ENCODE measurements around the gene GNAS-AS1.
A peak's percentile ranks its signal among the peaks of the same experiment; 100 is the strongest.

Gene GNAS-AS1

DNA sequence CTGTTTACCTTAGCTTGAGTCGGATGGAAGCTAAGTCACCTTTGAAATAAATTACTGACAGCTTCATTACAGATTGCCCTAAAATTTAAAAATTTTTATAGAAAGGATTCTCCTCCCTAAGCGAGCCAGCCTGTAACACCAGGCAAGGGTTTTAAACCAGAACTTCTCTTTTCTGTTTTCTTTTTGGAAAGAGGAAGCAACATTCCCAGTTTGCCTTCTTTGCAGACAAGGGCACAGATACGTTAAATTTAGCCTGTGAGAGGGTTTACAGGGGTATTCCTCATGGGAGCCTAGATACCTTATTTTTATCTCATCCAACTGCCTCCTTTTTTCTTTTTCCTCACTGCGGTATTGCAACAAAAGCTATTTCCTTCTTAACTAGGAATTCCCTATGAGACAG, 46.8 kb upstream of the GNAS-AS1 start:
- H2AFZ ChIP-seq (ENCODE audit: low read depth, low read length, severe bottlenecking) = no peak overlapping the region
- peaks cover 32% of the 10 kb centered on the region for H3F3A ChIP-seq (ENCODE audit: insufficient read depth)
- peaks cover 100% of the 10 kb centered on the region for H3K79me2 ChIP-seq (ENCODE audit: insufficient read depth, low read length)
- H3K27me3 ChIP-seq (ENCODE audit: low read length) = no peaks in the 10 kb centered on the region
- H3K9me2 ChIP-seq (replicated peaks; ENCODE audit: insufficient read depth, low read length) = no peaks in the 10 kb centered on the region
- H4K20me1 ChIP-seq (ENCODE audit: low read depth, low read length) = peaks cover 38% of the 10 kb centered on the region
- TF ChIP-seq EZH2phosphoT487 (conservative IDR thresholded peaks at IDR 0.05; ENCODE audit: low read length) (no peak), CTCF (IDR thresholded peaks at IDR 0.05; ENCODE audit: insufficient read depth, low read length, poor library complexity, severe bottlenecking) (no peak)
- peaks cover 48% of the 10 kb centered on the region; the same call in 1 of the 2 replicates for H3K36me3 ChIP-seq (ENCODE audit: low read length)
- H3K27ac ChIP-seq (ENCODE audit: low read depth, low read length) = no peak overlapping the region
- H3K4me2 ChIP-seq (ENCODE audit: low read depth, low read length, poor library complexity, severe bottlenecking) = no peak overlapping the region
- H3K9me3 ChIP-seq (ENCODE audit: insufficient read depth, low read length) = no peaks in the 10 kb centered on the region
- H3K9ac ChIP-seq (ENCODE audit: low read length) = no peak overlapping the region
- no peak overlapping the region for H3K4me3 ChIP-seq (ENCODE audit: insufficient read depth, low read length, poor library complexity, severe bottlenecking)

DNA sequence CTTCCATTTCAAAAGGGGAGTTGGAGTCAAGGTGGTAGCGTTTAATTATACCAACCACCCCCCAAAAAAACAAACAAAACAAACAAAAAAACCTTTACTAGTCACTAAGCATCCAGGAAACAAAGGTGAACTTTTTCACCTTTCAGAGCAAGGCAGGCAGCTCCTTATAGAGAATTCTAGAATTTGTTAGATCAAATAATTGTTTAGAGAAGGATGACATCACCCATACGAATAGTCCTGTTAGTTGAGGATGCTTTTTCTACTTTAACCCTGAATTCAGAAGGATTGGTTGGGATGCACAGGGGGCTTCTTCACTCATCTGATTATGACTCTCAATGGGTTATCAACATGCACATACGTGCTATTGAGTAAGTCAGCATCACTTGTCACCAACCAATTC, 46.1 kb upstream of the GNAS-AS1 start:
- Histone ChIP-seq H3F3A (ENCODE audit: insufficient read depth) (peaks cover 32% of the 10 kb centered on the region), H2AFZ (ENCODE audit: low read depth, low read length, severe bottlenecking) (no peak overlapping the region), H3K9me2 (replicated peaks; ENCODE audit: insufficient read depth, low read length) (no peaks in the 10 kb centered on the region), H3K36me3 (ENCODE audit: low read length) (peaks cover 48% of the 10 kb centered on the region; the same call in 1 of the 2 replicates), H3K4me2 (ENCODE audit: low read depth, low read length, poor library complexity, severe bottlenecking) (no peak overlapping the region), H4K20me1 (ENCODE audit: low read depth, low read length) (peaks cover 38% of the 10 kb centered on the region), H3K27me3 (ENCODE audit: low read length) (no peaks in the 10 kb centered on the region), H3K27ac (ENCODE audit: low read depth, low read length) (no peak overlapping the region), H3K9ac (ENCODE audit: low read length) (no peak overlapping the region), H3K4me3 (ENCODE audit: insufficient read depth, low read length, poor library complexity, severe bottlenecking) (no peak overlapping the region), H3K9me3 (ENCODE audit: insufficient read depth, low read length) (no peaks in the 10 kb centered on the region), H3K79me2 (ENCODE audit: insufficient read depth, low read length) (peaks cover 99% of the 10 kb centered on the region)
- TF ChIP-seq CTCF (IDR thresholded peaks at IDR 0.05; ENCODE audit: insufficient read depth, low read length, poor library complexity, severe bottlenecking) = no peak
- TF ChIP-seq EZH2phosphoT487 (conservative IDR thresholded peaks at IDR 0.05; ENCODE audit: low read length) = no peak

GRCh38 chr20:58895448-58896180, 44.9 kb upstream of the GNAS-AS1 start:
- no peak for TF ChIP-seq EZH2phosphoT487 (conservative IDR thresholded peaks at IDR 0.05; ENCODE audit: low read length)
- TF ChIP-seq CTCF (IDR thresholded peaks at IDR 0.05; ENCODE audit: insufficient read depth, low read length, poor library complexity, severe bottlenecking) = no peak
- Histone ChIP-seq H4K20me1 (ENCODE audit: low read depth, low read length) (peaks cover 33% of the 10 kb centered on the region), H3K27ac (ENCODE audit: low read depth, low read length) (peak overlapping the region; percentile 89; the same call in 1 of the 2 replicates), H3K79me2 (ENCODE audit: insufficient read depth, low read length) (peaks cover 87% of the 10 kb centered on the region), H3K4me3 (ENCODE audit: insufficient read depth, low read length, poor library complexity, severe bottlenecking) (no peak overlapping the region), H3K9me2 (replicated peaks; ENCODE audit: insufficient read depth, low read length) (no peaks in the 10 kb centered on the region), H3K36me3 (ENCODE audit: low read length) (peaks cover 41% of the 10 kb centered on the region; the same call in 1 of the 2 replicates), H3K27me3 (ENCODE audit: low read length) (no peaks in the 10 kb centered on the region), H2AFZ (ENCODE audit: low read depth, low read length, severe bottlenecking) (no peak overlapping the region), H3F3A (ENCODE audit: insufficient read depth) (peaks cover 28% of the 10 kb centered on the region), H3K9ac (ENCODE audit: low read length) (no peak overlapping the region), H3K4me2 (ENCODE audit: low read depth, low read length, poor library complexity, severe bottlenecking) (no peak overlapping the region), H3K9me3 (ENCODE audit: insufficient read depth, low read length) (no peaks in the 10 kb centered on the region)

Data from SU-DHL-6 (cell line).